H9 (cell line): ENCODE data around the gene NHS. TPM values are rescaled to one million over a fixed set of nuclear protein-coding genes. Genes with fewer than 3 reads are reported as not detected.

Experiments
- DNase-seq: peaks from one replicate; pipeline ENCODE4 v3.0.0-alpha.2; 2017
- H2AFZ ChIP-seq: one replicate; pipeline ENCODE4 v1.6.1; 2013; ENCODE audit warnings: mild to moderate bottlenecking, low read length, control low read depth, moderate library complexity
- H2AK5ac ChIP-seq: 2 replicates; pipeline ENCODE4 v1.6.1; 2013; ENCODE audit warnings: low read length, control low read depth, mixed read lengths; ENCODE audit not compliant: insufficient read length
- H2BK120ac ChIP-seq: one replicate; pipeline ENCODE4 v1.6.1; 2013; ENCODE audit warnings: low read depth, mild to moderate bottlenecking, low read length, control low read depth, inconsistent platforms; ENCODE audit not compliant: poor library complexity, severe bottlenecking
- H2BK12ac ChIP-seq: 2 replicates; pipeline ENCODE4 v1.6.1; 2013; ENCODE audit warnings: low read length, control low read depth, mixed read lengths, low read depth; ENCODE audit not compliant: insufficient read length
- H2BK15ac ChIP-seq: 2 replicates; pipeline ENCODE4 v1.6.1; 2013; ENCODE audit warnings: low read depth, low read length, control low read depth
- H2BK20ac ChIP-seq: one replicate; pipeline ENCODE4 v1.6.1; 2013; ENCODE audit warnings: low read depth, mild to moderate bottlenecking, low read length, control low read depth, inconsistent platforms; ENCODE audit not compliant: poor library complexity, severe bottlenecking
- H2BK5ac ChIP-seq: 2 replicates; pipeline ENCODE4 v1.6.1; 2013; ENCODE audit warnings: low read length, control low read depth, mixed read lengths; ENCODE audit not compliant: insufficient read length
- H3K14ac ChIP-seq: 2 replicates; pipeline ENCODE4 v1.6.1; 2013; ENCODE audit warnings: low read length, control low read depth; ENCODE audit not compliant: insufficient read depth
- H3K18ac ChIP-seq: 2 replicates; pipeline ENCODE4 v1.6.1; 2013; ENCODE audit warnings: low read depth, mild to moderate bottlenecking, mixed read lengths, low read length, control low read depth; ENCODE audit not compliant: insufficient read length
- H3K23ac ChIP-seq: 2 replicates; pipeline ENCODE4 v1.6.1; 2013; ENCODE audit warnings: low read length, control low read depth, mixed read lengths, low read depth; ENCODE audit not compliant: insufficient read length
- H3K23me2 ChIP-seq: 2 replicates; pipeline ENCODE4 v1.6.1; 2013; ENCODE audit warnings: low read depth, mild to moderate bottlenecking, mixed read lengths, low read length, control low read depth; ENCODE audit not compliant: insufficient read length, poor library complexity, severe bottlenecking
- H3K27ac ChIP-seq: 2 replicates; pipeline ENCODE4 v1.5.1; 2013; ENCODE audit warnings: low read length, control low read depth, mixed read lengths, low read depth; ENCODE audit not compliant: insufficient read length
- H3K27me3 ChIP-seq: 2 replicates; pipeline ENCODE4 v1.6.1; 2013; ENCODE audit warnings: low read length, control low read depth, inconsistent platforms; ENCODE audit not compliant: insufficient read depth
- H3K4ac ChIP-seq: 2 replicates; pipeline ENCODE4 v1.6.1; 2013; ENCODE audit warnings: low read depth, mild to moderate bottlenecking, control low read depth, inconsistent platforms, low read length, moderate library complexity
- H3K4me1 ChIP-seq: 2 replicates; pipeline ENCODE4 v1.6.1; 2013; ENCODE audit warnings: low read length, control low read depth, inconsistent platforms; ENCODE audit not compliant: insufficient read depth
- H3K4me2 ChIP-seq: 2 replicates; pipeline ENCODE4 v1.6.1; 2013; ENCODE audit warnings: low read length, control low read depth, mixed read lengths; ENCODE audit not compliant: insufficient read length, insufficient read depth
- H3K56ac ChIP-seq: 2 replicates; pipeline ENCODE4 v1.6.1; 2013; ENCODE audit warnings: low read depth, mild to moderate bottlenecking, mixed read lengths, low read length, control low read depth; ENCODE audit not compliant: insufficient read length
- H3K79me1 ChIP-seq: 2 replicates; pipeline ENCODE4 v1.6.1; 2013; ENCODE audit warnings: low read depth, mild to moderate bottlenecking, moderate library complexity, low read length, control low read depth, inconsistent platforms; ENCODE audit not compliant: insufficient read depth, poor library complexity, severe bottlenecking
- H3K79me2 ChIP-seq: 2 replicates; pipeline ENCODE4 v1.6.1; 2013; ENCODE audit warnings: low read length, control low read depth, inconsistent platforms; ENCODE audit not compliant: insufficient read depth
- H3K9ac ChIP-seq: 2 replicates; pipeline ENCODE4 v1.6.1; 2013; ENCODE audit warnings: low read length, control low read depth, mixed read lengths; ENCODE audit not compliant: insufficient read length; ENCODE audit errors: extremely low read depth
- H3K9me3 ChIP-seq: one replicate; pipeline ENCODE4 v1.6.1; 2013; ENCODE audit warnings: low read depth, low read length, inconsistent platforms; ENCODE audit not compliant: control insufficient read depth
- H3T11ph ChIP-seq: one replicate; pipeline ENCODE4 v1.6.1; 2013; ENCODE audit warnings: mild to moderate bottlenecking, low read length, control low read depth, inconsistent platforms
- H4K20me1 ChIP-seq: one replicate; pipeline ENCODE4 v1.6.1; 2013; ENCODE audit not compliant: control insufficient read depth, insufficient read length, insufficient read depth
- H4K5ac ChIP-seq: 2 replicates; pipeline ENCODE4 v1.6.1; 2013; ENCODE audit warnings: low read depth, mild to moderate bottlenecking, mixed read lengths, low read length, control low read depth; ENCODE audit not compliant: insufficient read length
- H4K8ac ChIP-seq: replicated peaks from 2 replicates; pipeline ENCODE4 v1.6.1; 2013; ENCODE audit warnings: low read length, control low read depth, mixed read lengths, low read depth; ENCODE audit not compliant: insufficient read length
- H4K91ac ChIP-seq: 2 replicates; pipeline ENCODE4 v1.6.1; 2013; ENCODE audit warnings: low read depth, mild to moderate bottlenecking, moderate library complexity, mixed read lengths, low read length, control low read depth; ENCODE audit not compliant: insufficient read length
- H3K27ac Mint-ChIP-seq, 3 experiments: 2 replicates in 2 of 3; 3 replicates in 1 of 3; pipeline ENCODE4 v1.8.0; 2020 to 2021; ENCODE audit warnings: mixed read lengths in 3 of 3, mild to moderate bottlenecking in 1 of 3, moderate library complexity in 1 of 3
- H3K27me3 Mint-ChIP-seq: 2 replicates; pipeline ENCODE4 v1.8.0; 2021; ENCODE audit warnings: low read depth, mild to moderate bottlenecking, moderate library complexity, mixed read lengths
- H3K36me3 Mint-ChIP-seq, 3 experiments: 2 replicates in 2 of 3; 3 replicates in 1 of 3; pipeline ENCODE4 v1.8.0; 2020 to 2021; ENCODE audit warnings: low read depth in 3 of 3, mixed read lengths in 3 of 3; ENCODE audit not compliant: insufficient read depth in 1 of 3
- H3K4me1 Mint-ChIP-seq, 2 experiments: 2 replicates each; pipeline ENCODE4 v1.8.0; 2020; ENCODE audit warnings: mixed read lengths in 2 of 2
- H3K4me3 Mint-ChIP-seq, 2 experiments: 2 replicates in 1 of 2; 3 replicates in 1 of 2; pipeline ENCODE4 v1.8.0; 2020 to 2021; ENCODE audit warnings: mild to moderate bottlenecking in 2 of 2, mixed read lengths in 2 of 2, moderate library complexity in 1 of 2
- H3K9me3 Mint-ChIP-seq, 2 experiments: 2 replicates in 1 of 2; 3 replicates in 1 of 2; pipeline ENCODE4 v1.8.0; 2020; ENCODE audit warnings: mild to moderate bottlenecking in 2 of 2, mixed read lengths in 2 of 2, moderate library complexity in 1 of 2
- WGBS: extraction: QIAGEN DNeasy Blood & Tissue Kit; methylation state at CpG from one replicate; pipeline ENCODE4 v1.1.7; 2013; ENCODE audit warnings: missing lambda C conversion rate, low lambda C conversion rate, mixed read lengths; ENCODE audit not compliant: insufficient read length; ENCODE audit errors: extremely low coverage; 5-methylcytosine and 5-hydroxymethylcytosine counted together
- total RNA-seq: library from RNA; stranded (reverse); gene quantifications from 2 replicates; pipeline ENCODE4 v1.2.1, GENCODE V29; 2021
- TF ChIP-seq, protein P1 (sequence below): fragments of 200-600 bp; sonication (generic); conservative IDR thresholded peaks from 3 replicates; pipeline ENCODE4 v1.8.0; 2021; ENCODE audit warnings: antibody characterized with exemption, mild to moderate bottlenecking

Gene NHS
- total RNA-seq, 1 experiment from 2014 or later: 8.7 TPM

DNA sequence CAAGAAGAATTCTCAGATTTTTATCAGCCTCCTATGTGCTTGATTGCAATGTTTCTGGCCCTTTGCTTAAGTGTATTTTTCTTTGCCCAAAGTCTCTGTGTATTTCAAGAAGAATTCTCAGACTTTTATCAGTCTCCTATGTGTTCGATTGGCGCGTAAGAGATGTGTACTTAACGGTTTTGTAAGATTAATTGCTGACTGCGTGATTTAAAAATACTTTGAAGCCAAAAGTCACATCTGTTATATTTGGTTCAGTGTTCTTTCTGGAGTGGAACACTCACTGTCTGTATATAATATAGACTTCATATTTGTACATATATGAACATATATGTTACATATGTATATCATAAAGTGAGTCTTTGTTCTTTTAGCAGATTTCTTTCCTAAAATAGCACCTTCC is 373.7 kb downstream of the NHS start:
- Mint-ChIP-seq H3K27me3 (peaks cover 4% of the 10 kb centered on the region; the same call in 1 of the 2 replicates), H3K27ac (no peak overlapping the region), H3K9me3 (no peaks in the 10 kb centered on the region; a peak in 2 of 5 replicates), H3K36me3 (no peaks in the 10 kb centered on the region; a peak in 1 of 7 replicates), H3K4me3 (no peak overlapping the region), H3K4me1 (no peaks in the 10 kb centered on the region)
- H3K23me2 ChIP-seq: no peaks in the 10 kb centered on the region
- no peaks in the 10 kb centered on the region for H3K79me1 ChIP-seq
- H3K56ac ChIP-seq: no peak overlapping the region
- no peak overlapping the region for H3K18ac ChIP-seq
- H2BK120ac ChIP-seq: no peak overlapping the region
- no peak overlapping the region for H2BK15ac ChIP-seq
- H4K5ac ChIP-seq: no peak overlapping the region
- peaks cover 3% of the 10 kb centered on the region; the same call in 1 of the 2 replicates for H3K27me3 ChIP-seq
- H2AK5ac ChIP-seq: no peak overlapping the region
- H3K4me2 ChIP-seq: no peak overlapping the region
- no peak overlapping the region for H3K27ac ChIP-seq
- H4K20me1 ChIP-seq: no peaks in the 10 kb centered on the region
- H3K79me2 ChIP-seq: no peaks in the 10 kb centered on the region
- no CpG with 5 or more reads among the region's 5 CpGs for WGBS
- no peaks in the 10 kb centered on the region for H3K4me1 ChIP-seq
- H3T11ph ChIP-seq: no peak overlapping the region
- H3K4ac ChIP-seq: no peak overlapping the region
- TF ChIP-seq, protein P1, sequence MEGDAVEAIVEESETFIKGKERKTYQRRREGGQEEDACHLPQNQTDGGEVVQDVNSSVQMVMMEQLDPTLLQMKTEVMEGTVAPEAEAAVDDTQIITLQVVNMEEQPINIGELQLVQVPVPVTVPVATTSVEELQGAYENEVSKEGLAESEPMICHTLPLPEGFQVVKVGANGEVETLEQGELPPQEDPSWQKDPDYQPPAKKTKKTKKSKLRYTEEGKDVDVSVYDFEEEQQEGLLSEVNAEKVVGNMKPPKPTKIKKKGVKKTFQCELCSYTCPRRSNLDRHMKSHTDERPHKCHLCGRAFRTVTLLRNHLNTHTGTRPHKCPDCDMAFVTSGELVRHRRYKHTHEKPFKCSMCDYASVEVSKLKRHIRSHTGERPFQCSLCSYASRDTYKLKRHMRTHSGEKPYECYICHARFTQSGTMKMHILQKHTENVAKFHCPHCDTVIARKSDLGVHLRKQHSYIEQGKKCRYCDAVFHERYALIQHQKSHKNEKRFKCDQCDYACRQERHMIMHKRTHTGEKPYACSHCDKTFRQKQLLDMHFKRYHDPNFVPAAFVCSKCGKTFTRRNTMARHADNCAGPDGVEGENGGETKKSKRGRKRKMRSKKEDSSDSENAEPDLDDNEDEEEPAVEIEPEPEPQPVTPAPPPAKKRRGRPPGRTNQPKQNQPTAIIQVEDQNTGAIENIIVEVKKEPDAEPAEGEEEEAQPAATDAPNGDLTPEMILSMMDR: no peak
- H3K9ac ChIP-seq: no peak overlapping the region
- no peak overlapping the region for H4K8ac ChIP-seq
- DNase-seq: no peak
- no peak overlapping the region for H3K23ac ChIP-seq
- H2AFZ ChIP-seq: no peak overlapping the region
- no peaks in the 10 kb centered on the region for H3K9me3 ChIP-seq
- H2BK20ac ChIP-seq: no peak overlapping the region
- no peak overlapping the region for H2BK12ac ChIP-seq
- H2BK5ac ChIP-seq: no peak overlapping the region
- H3K14ac ChIP-seq: no peak overlapping the region
- H4K91ac ChIP-seq: no peak overlapping the region
